ENCODE data around the gene TMEM62. TPM values are rescaled to one million over a fixed set of nuclear protein-coding genes. Genes with fewer than 3 reads are reported as not detected.

TMEM62 gene
- total RNA-seq, 1 experiment from 2014 or later: 7.2 TPM

DNA sequence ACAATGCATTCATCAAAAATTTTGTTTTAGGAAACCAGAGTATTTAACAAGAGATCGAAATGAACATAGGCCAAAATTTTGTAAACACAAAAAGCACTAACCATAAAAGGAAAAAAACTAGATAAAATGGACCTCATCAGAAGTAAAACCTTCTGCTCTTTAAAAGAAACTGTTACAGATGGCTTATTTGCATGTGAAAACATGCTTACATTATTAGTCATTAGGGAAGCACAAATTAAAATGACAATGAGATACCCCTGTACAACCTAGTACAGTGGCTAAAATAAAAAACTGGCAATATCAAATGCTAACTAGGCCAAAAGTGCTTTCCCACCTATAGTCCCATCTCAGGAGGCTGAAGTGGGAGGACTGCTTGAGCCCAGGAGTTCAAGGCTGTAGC is 46.8 kb upstream of the TMEM62 start:
- Mint-ChIP-seq H3K27ac (peak overlapping the region; percentile 50 to 65 (median 63); a peak in 6 of 7 replicates), H3K4me3 (no peak overlapping the region)
- H3K79me2 ChIP-seq (ENCODE audit: insufficient read depth, low read length): no peaks in the 10 kb centered on the region

More for the DNA sequence above, 46.8 kb upstream of the TMEM62 start:
- H3K4ac ChIP-seq (ENCODE audit: low read depth, low read length): no peak overlapping the region
- no peaks in the 10 kb centered on the region for H4K20me1 ChIP-seq (ENCODE audit: control insufficient read depth, insufficient read depth, insufficient read length)
- peaks cover 6 to 7% of the 10 kb centered on the region in 2 experiments for H3K4me1 Mint-ChIP-seq
- H3K4me1 ChIP-seq (ENCODE audit: insufficient read depth, low read length): 0 out of 2 replicates have a peak, but pooled peaks cover 1% of the 10 kb centered on the region
- H3K27me3 ChIP-seq (ENCODE audit: insufficient read depth, low read length): no peaks in the 10 kb centered on the region
- no peaks in the 10 kb centered on the region for H3K23me2 ChIP-seq (ENCODE audit: insufficient read length, low read depth, low read length, poor library complexity, severe bottlenecking)
- no peaks in the 10 kb centered on the region for H3K9me3 Mint-ChIP-seq
- no peak overlapping the region for H4K5ac ChIP-seq (ENCODE audit: insufficient read length, low read depth, low read length)
- no peak overlapping the region for H3T11ph ChIP-seq (ENCODE audit: low read length)
- H3K9me3 ChIP-seq (ENCODE audit: control insufficient read depth, low read depth, low read length): no peaks in the 10 kb centered on the region
- H3K56ac ChIP-seq (ENCODE audit: insufficient read length, low read depth, low read length): no peak overlapping the region
- H3K27me3 Mint-ChIP-seq (ENCODE audit: low read depth): no peaks in the 10 kb centered on the region
- H2BK12ac ChIP-seq (ENCODE audit: insufficient read length, low read depth, low read length): no peak overlapping the region
- no peak overlapping the region for H2BK120ac ChIP-seq (ENCODE audit: low read depth, low read length, poor library complexity, severe bottlenecking)
- no peak overlapping the region for H2BK5ac ChIP-seq (ENCODE audit: insufficient read length, low read length)
- H4K8ac ChIP-seq (replicated peaks; ENCODE audit: insufficient read length, low read depth, low read length): no peak overlapping the region
- H3K27ac ChIP-seq (ENCODE audit: insufficient read length, low read depth, low read length): no peak overlapping the region
- WGBS (ENCODE audit: extremely low coverage, insufficient read length, low lambda C conversion rate): no CpG with 5 or more reads among the region's 1 CpG
- H3K9ac ChIP-seq (ENCODE audit: extremely low read depth, insufficient read length, low read length): no peak overlapping the region
- H3K4me2 ChIP-seq (ENCODE audit: insufficient read depth, insufficient read length, low read length): no peak overlapping the region
- TF ChIP-seq, protein P1, sequence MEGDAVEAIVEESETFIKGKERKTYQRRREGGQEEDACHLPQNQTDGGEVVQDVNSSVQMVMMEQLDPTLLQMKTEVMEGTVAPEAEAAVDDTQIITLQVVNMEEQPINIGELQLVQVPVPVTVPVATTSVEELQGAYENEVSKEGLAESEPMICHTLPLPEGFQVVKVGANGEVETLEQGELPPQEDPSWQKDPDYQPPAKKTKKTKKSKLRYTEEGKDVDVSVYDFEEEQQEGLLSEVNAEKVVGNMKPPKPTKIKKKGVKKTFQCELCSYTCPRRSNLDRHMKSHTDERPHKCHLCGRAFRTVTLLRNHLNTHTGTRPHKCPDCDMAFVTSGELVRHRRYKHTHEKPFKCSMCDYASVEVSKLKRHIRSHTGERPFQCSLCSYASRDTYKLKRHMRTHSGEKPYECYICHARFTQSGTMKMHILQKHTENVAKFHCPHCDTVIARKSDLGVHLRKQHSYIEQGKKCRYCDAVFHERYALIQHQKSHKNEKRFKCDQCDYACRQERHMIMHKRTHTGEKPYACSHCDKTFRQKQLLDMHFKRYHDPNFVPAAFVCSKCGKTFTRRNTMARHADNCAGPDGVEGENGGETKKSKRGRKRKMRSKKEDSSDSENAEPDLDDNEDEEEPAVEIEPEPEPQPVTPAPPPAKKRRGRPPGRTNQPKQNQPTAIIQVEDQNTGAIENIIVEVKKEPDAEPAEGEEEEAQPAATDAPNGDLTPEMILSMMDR (conservative IDR thresholded peaks at IDR 0.05): no peak
- no peak overlapping the region for H3K14ac ChIP-seq (ENCODE audit: insufficient read depth, low read length)
- no peak overlapping the region for H2AK5ac ChIP-seq (ENCODE audit: insufficient read length, low read length)
- H3K36me3 Mint-ChIP-seq (ENCODE audit: insufficient read depth in 1 of 3, low read depth in 3 of 3): peaks cover 5 to 43% (median 38%) of the 10 kb centered on the region in 3 experiments; a peak in 6 of 7 replicates
- no peak for DNase-seq
- H2BK20ac ChIP-seq (ENCODE audit: low read depth, low read length, poor library complexity, severe bottlenecking): no peak overlapping the region
- no peak overlapping the region for H2BK15ac ChIP-seq (ENCODE audit: low read depth, low read length)
- no peak overlapping the region for H3K18ac ChIP-seq (ENCODE audit: insufficient read length, low read depth, low read length)
- H2AFZ ChIP-seq (ENCODE audit: low read length): no peak overlapping the region
- H3K23ac ChIP-seq (ENCODE audit: insufficient read length, low read depth, low read length): no peak overlapping the region
- no peak overlapping the region for H4K91ac ChIP-seq (ENCODE audit: insufficient read length, low read depth, low read length)
- peaks cover 2% of the 10 kb centered on the region for H3K79me1 ChIP-seq (ENCODE audit: insufficient read depth, low read depth, low read length, poor library complexity, severe bottlenecking)

Data from H9 (cell line).